Measurements from ENCODE around the gene TSKS. TPM values are rescaled to one million over a fixed set of nuclear protein-coding genes. Genes with fewer than 3 reads are reported as not detected.

TSKS gene
- total RNA-seq, 2 experiments from 2014 or later = not detected

- Histone ChIP-seq H3K4me2 (ENCODE audit: low read length) (no peak overlapping the region), H3K4me1 (ENCODE audit: insufficient read depth, low read length, poor library complexity, severe bottlenecking) (peaks cover 5% of the 10 kb centered on the region), H3K36me3 (ENCODE audit: insufficient read depth, low read length) (peaks cover under 1% of the 10 kb centered on the region; the same call in 1 of the 2 replicates), H3K9me2 (ENCODE audit: insufficient read depth, low read length) (no peaks in the 10 kb centered on the region), H3K4me3 (ENCODE audit: low read depth, low read length, poor library complexity, severe bottlenecking) (no peak overlapping the region), H4K20me1 (ENCODE audit: insufficient read depth, low read length) (no peaks in the 10 kb centered on the region), H3K27ac (ENCODE audit: low read depth, low read length, poor library complexity, severe bottlenecking) (no peak overlapping the region), H2AFZ (ENCODE audit: low read length) (no peak overlapping the region), H3K79me2 (ENCODE audit: insufficient read depth, low read depth, low read length) (no peaks in the 10 kb centered on the region), H3K9me3 (ENCODE audit: low read length) (no peaks in the 10 kb centered on the region)
- POLR2A ChIA-PET = no interaction called here
- intact Hi-C loops (cut with micrococcal nuclease; ENCODE audit: unreplicated experiment) = no loop called here
- BruUV-seq (replicated peaks) = no TSS peak
- no peak for DNase-seq (ENCODE audit: low spot score)
- CTCF ChIA-PET (ENCODE audit: unreplicated experiment) = no interaction called here
- no peak for TF ChIP-seq CTCF (conservative IDR thresholded peaks at IDR 0.05; ENCODE audit: low read length)
- no peak for TF ChIP-seq EZH2phosphoT487 (IDR thresholded peaks at IDR 0.05; ENCODE audit: borderline replicate concordance, low read depth, low read length)
Observed at GRCh38 chr19:49696115-49696514, 67.0 kb downstream of the TSKS start.

- Histone ChIP-seq H3K27ac (ENCODE audit: low read depth, low read length, poor library complexity, severe bottlenecking) (no peak overlapping the region), H3K9me3 (ENCODE audit: low read length) (no peaks in the 10 kb centered on the region), H3K9me2 (ENCODE audit: insufficient read depth, low read length) (no peaks in the 10 kb centered on the region), H3K79me2 (ENCODE audit: insufficient read depth, low read depth, low read length) (no peaks in the 10 kb centered on the region), H3K4me3 (ENCODE audit: low read depth, low read length, poor library complexity, severe bottlenecking) (no peak overlapping the region), H3K4me1 (ENCODE audit: insufficient read depth, low read length, poor library complexity, severe bottlenecking) (peaks cover 5% of the 10 kb centered on the region), H3K4me2 (ENCODE audit: low read length) (no peak overlapping the region), H2AFZ (ENCODE audit: low read length) (peak overlapping the region; percentile 37; the same call in 1 of the 2 replicates), H4K20me1 (ENCODE audit: insufficient read depth, low read length) (no peaks in the 10 kb centered on the region), H3K36me3 (ENCODE audit: insufficient read depth, low read length) (peaks cover 40% of the 10 kb centered on the region)
- BruUV-seq (replicated peaks) = no TSS peak
- ChIA-PET CTCF (ENCODE audit: unreplicated experiment) (no interaction called here), POLR2A (interaction anchor here (0.6 kb wide), 1 partner anchor 119 kb away, joined by 4 read pairs; no protein-coding TSS in a partner anchor)
- intact Hi-C loops (cut with micrococcal nuclease; ENCODE audit: unreplicated experiment) = no loop called here
- DNase-seq (ENCODE audit: low spot score) = no peak
- TF ChIP-seq EZH2phosphoT487 (IDR thresholded peaks at IDR 0.05; ENCODE audit: borderline replicate concordance, low read depth, low read length) (no peak), CTCF (conservative IDR thresholded peaks at IDR 0.05; ENCODE audit: low read length) (no peak)
Observed at GRCh38 chr19:49692147-49692506, 71.0 kb downstream of the TSKS start.

GRCh38 chr19:49691243-49692146 is 71.6 kb downstream of the TSKS start:
- BruUV-seq (replicated peaks) = no TSS peak
- Histone ChIP-seq H3K36me3 (ENCODE audit: insufficient read depth, low read length) (peaks cover 44% of the 10 kb centered on the region), H2AFZ (ENCODE audit: low read length) (peak overlapping the region; percentile 37; the same call in 1 of the 2 replicates), H3K9me2 (ENCODE audit: insufficient read depth, low read length) (no peaks in the 10 kb centered on the region), H3K27ac (ENCODE audit: low read depth, low read length, poor library complexity, severe bottlenecking) (no peak overlapping the region), H3K4me2 (ENCODE audit: low read length) (no peak overlapping the region), H4K20me1 (ENCODE audit: insufficient read depth, low read length) (no peaks in the 10 kb centered on the region), H3K4me1 (ENCODE audit: insufficient read depth, low read length, poor library complexity, severe bottlenecking) (peaks cover 5% of the 10 kb centered on the region), H3K79me2 (ENCODE audit: insufficient read depth, low read depth, low read length) (no peaks in the 10 kb centered on the region), H3K4me3 (ENCODE audit: low read depth, low read length, poor library complexity, severe bottlenecking) (no peak overlapping the region), H3K9me3 (ENCODE audit: low read length) (no peaks in the 10 kb centered on the region)
- intact Hi-C loops (cut with micrococcal nuclease; ENCODE audit: unreplicated experiment) = no loop called here
- no peak for DNase-seq (ENCODE audit: low spot score)
- ChIA-PET POLR2A (interaction anchor here (0.6 kb wide), 1 partner anchor 119 kb away, joined by 4 read pairs; no protein-coding TSS in a partner anchor), CTCF (ENCODE audit: unreplicated experiment) (no interaction called here)
- no peak for TF ChIP-seq CTCF (conservative IDR thresholded peaks at IDR 0.05; ENCODE audit: low read length)
- no peak for TF ChIP-seq EZH2phosphoT487 (IDR thresholded peaks at IDR 0.05; ENCODE audit: borderline replicate concordance, low read depth, low read length)

All from OCI-LY7 (cell line).